ENCODE measurements around the gene RHD.
"Not testable (repeated sequence)": the region's sequence is repeated elsewhere in the genome, so short reads cannot be mapped to it uniquely, and the experiment has no call there.

- not testable (repeated sequence) for TF ChIP-seq CTCF, POLR2A (IDR thresholded peaks at IDR 0.05)
Observed at GRCh38 chr1:25371757-25372156, 99.4 kb downstream of the RHD start.

Measured in thyroid gland (tissue), 4 donors.